HG03135 (cell line): Measurements from ENCODE around the gene ERO1B.
"Not testable (repeated sequence)": the region's sequence is repeated elsewhere in the genome, so short reads cannot be mapped to it uniquely, and the experiment has no call there.

ENCODE experiments used
- ATAC-seq: cut with Tn5 transposase; IDR thresholded peaks from one replicate; pipeline ENCODE4 v1.9.1; 2021; ENCODE audit warnings: mild to moderate bottlenecking, moderate library complexity; ENCODE audit not compliant: unreplicated experiment

Gene ERO1B

DNA sequence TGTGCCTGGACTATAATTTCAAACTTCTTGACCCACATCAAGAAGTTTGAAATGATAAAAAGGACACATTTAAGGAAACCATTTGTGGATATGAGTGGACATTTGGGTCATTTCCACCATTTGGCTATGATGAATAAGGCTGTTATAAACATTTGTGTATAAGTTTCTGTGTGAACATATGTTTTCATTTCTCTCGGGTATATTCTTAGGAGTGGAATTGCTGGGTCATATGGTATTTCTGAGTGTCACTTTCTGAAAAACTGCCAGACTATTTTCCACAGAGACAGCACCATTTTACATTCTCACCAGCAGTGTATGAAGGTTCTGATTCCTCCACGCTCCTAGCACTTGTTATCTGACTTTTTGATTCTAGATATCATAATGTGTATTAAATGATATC lies 88.6 kb downstream of the ERO1B start:
- ATAC-seq: no peak

- ATAC-seq: not testable (repeated sequence)
Observed at GRCh38 chr1:236188084-236188483, 93.7 kb downstream of the ERO1B start.

DNA sequence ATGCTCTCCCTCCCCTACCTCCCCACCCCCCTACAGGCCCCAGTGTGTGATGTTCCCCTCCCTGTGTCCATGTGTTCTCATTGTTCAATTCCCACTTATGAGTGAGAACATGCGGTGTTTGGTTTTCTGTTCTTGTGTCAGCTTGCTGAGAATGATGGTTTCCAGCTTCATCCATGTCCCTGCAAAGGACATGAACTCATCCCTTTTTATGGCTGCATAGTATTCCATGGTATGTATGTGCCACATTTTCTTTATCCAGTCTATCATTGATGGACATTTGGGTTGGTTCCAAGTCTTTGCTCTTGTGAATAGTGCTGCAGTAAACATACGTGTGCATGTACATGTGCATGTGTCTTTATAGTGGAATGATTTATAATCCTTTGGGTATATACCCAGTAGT lies 95.3 kb downstream of the ERO1B start:
- ATAC-seq: not testable (repeated sequence)

- ATAC-seq: no peak
Observed at GRCh38 chr1:236185687-236186086, 96.1 kb downstream of the ERO1B start.

- ATAC-seq: no peak
Observed at GRCh38 chr1:236181059-236181458, 100.7 kb downstream of the ERO1B start.

GRCh38 chr1:236179634-236180033 lies 102.1 kb downstream of the ERO1B start:
- ATAC-seq: no peak

- ATAC-seq: no peak
Observed at GRCh38 chr1:236176337-236177336, 105.1 kb downstream of the ERO1B start.

- ATAC-seq: peak; percentile 73
Observed at GRCh38 chr1:236175642-236176336, 106.0 kb downstream of the ERO1B start.

GRCh38 chr1:236173174-236173767 lies 108.5 kb downstream of the ERO1B start:
- ATAC-seq: no peak

GRCh38 chr1:236172041-236172579 lies 109.6 kb downstream of the ERO1B start:
- ATAC-seq: no peak

DNA sequence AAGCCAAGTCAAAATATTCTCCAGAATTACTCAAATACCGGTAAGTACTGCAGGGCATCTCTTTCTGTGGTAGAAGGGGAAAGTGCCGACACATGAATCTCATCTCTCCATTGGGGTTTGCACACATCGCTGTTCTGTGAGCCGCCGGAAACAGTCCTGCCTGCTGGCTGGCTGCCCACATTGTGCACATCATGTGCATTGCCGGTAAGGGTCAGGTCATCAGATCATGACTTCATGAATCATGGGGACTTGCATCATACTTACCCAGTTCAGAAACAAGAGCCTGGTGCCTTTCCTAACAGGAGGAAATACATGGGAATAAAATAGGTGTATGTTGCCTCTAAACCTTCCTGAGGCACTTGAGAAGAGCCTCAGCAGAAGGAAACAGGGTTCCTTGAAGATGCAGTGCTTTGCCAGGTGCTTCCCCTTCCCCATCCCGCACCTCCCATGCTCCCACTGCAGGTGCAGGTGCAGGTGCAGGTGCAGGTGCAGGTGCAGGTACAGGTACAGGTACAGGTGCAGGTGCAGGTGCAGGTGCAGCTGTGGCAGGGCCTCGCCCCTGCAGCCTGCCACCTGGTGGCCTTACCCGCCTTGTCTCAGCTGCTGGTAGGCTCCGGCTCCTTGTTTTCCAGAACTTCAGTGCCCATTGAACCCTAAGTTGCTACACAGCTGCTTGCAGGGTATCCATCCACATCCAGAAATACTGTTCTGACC lies 112.9 kb downstream of the ERO1B start:
- ATAC-seq: no peak

DNA sequence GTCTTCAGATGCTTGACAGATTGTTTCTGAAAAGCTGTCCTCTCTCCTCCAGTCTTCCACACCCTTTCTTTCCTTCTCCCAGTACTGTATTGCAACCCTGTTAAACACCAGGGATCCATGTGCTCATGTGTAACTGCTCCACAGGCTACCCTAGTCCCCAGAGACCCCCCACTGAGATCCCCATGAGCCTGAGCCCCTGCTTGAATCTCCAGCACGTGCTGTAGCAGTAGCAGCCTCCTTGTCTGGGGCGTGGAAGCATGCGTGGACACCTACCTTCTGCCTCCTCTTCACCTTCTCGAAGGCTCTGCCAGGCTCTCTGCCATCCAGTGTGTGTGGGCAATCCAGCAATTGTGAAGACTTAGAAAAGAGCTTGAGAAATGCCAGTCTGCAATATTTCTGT lies 114.2 kb downstream of the ERO1B start:
- no peak for ATAC-seq

- no peak for ATAC-seq
Observed at GRCh38 chr1:236167154-236167553, 114.6 kb downstream of the ERO1B start.

GRCh38 chr1:236166041-236166440 lies 115.7 kb downstream of the ERO1B start:
- no peak for ATAC-seq
